ENCODE measurements around the gene CEMIP. TPM values are rescaled to one million over a fixed set of nuclear protein-coding genes. Genes with fewer than 3 reads are reported as not detected.

CEMIP gene
- polyA plus RNA-seq, 1 of the 3 experiments (the other 2 are of a cell fraction): 27.8 TPM

GRCh38 chr15:80754014-80754413 lies 25.2 kb upstream of the CEMIP start (continued):
- no peak for TF ChIP-seq SMC3 (IDR thresholded peaks at IDR 0.05; ENCODE audit: low read depth, low read length)

GRCh38 chr15:80755885-80756284 lies 23.3 kb upstream of the CEMIP start:
- no peaks in the 10 kb centered on the region for H3K9me2 ChIP-seq
- ChIA-PET CTCF (interaction anchor here (0.7 kb wide), 1 partner anchor 24 kb away, joined by 3 read pairs; no protein-coding TSS in a partner anchor), POLR2A (no interaction called here)
- WGBS (ENCODE audit: low lambda C conversion rate): 100% methylated on average over 3 of the region's 3 CpGs
- H3K27ac ChIP-seq (ENCODE audit: low read depth in 2 of 2, low read length in 1 of 2): no peak overlapping the region
- H3K9ac ChIP-seq: no peak overlapping the region
- H3K9me3 ChIP-seq: no peaks in the 10 kb centered on the region
- H3K4me3 ChIP-seq (ENCODE audit: low read depth in 2 of 2, low read length in 1 of 2): no peak overlapping the region
- H2AFZ ChIP-seq (ENCODE audit: low read depth): no peak overlapping the region
- H3K4me2 ChIP-seq: no peak overlapping the region
- H3K4me1 ChIP-seq (ENCODE audit: control insufficient read depth in 1 of 2, insufficient read depth in 2 of 2, low read depth in 1 of 2, low read length in 1 of 2): peaks cover 0 to 2% of the 10 kb centered on the region in 2 experiments; a peak in 1 of 4 replicates
- no peak for DNase-seq
- H3K79me2 ChIP-seq (ENCODE audit: insufficient read depth): no peaks in the 10 kb centered on the region
- TF ChIP-seq TEAD4 (IDR thresholded peaks at IDR 0.05; ENCODE audit: borderline replicate concordance, insufficient read depth): no peak
- TF ChIP-seq, protein P1, sequence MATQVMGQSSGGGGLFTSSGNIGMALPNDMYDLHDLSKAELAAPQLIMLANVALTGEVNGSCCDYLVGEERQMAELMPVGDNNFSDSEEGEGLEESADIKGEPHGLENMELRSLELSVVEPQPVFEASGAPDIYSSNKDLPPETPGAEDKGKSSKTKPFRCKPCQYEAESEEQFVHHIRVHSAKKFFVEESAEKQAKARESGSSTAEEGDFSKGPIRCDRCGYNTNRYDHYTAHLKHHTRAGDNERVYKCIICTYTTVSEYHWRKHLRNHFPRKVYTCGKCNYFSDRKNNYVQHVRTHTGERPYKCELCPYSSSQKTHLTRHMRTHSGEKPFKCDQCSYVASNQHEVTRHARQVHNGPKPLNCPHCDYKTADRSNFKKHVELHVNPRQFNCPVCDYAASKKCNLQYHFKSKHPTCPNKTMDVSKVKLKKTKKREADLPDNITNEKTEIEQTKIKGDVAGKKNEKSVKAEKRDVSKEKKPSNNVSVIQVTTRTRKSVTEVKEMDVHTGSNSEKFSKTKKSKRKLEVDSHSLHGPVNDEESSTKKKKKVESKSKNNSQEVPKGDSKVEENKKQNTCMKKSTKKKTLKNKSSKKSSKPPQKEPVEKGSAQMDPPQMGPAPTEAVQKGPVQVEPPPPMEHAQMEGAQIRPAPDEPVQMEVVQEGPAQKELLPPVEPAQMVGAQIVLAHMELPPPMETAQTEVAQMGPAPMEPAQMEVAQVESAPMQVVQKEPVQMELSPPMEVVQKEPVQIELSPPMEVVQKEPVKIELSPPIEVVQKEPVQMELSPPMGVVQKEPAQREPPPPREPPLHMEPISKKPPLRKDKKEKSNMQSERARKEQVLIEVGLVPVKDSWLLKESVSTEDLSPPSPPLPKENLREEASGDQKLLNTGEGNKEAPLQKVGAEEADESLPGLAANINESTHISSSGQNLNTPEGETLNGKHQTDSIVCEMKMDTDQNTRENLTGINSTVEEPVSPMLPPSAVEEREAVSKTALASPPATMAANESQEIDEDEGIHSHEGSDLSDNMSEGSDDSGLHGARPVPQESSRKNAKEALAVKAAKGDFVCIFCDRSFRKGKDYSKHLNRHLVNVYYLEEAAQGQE (IDR thresholded peaks at IDR 0.05; ENCODE audit: low read depth, low read length): no peak
- TF ChIP-seq MAX (IDR thresholded peaks at IDR 0.05; ENCODE audit: low read depth): no peak
- no peak for TF ChIP-seq ZBTB33 (IDR thresholded peaks at IDR 0.05; ENCODE audit: borderline replicate concordance, low read depth)
- no peak for TF ChIP-seq FOXJ3 (CRISPR knock-in tag; IDR thresholded peaks at IDR 0.05)
- TF ChIP-seq, protein P2, sequence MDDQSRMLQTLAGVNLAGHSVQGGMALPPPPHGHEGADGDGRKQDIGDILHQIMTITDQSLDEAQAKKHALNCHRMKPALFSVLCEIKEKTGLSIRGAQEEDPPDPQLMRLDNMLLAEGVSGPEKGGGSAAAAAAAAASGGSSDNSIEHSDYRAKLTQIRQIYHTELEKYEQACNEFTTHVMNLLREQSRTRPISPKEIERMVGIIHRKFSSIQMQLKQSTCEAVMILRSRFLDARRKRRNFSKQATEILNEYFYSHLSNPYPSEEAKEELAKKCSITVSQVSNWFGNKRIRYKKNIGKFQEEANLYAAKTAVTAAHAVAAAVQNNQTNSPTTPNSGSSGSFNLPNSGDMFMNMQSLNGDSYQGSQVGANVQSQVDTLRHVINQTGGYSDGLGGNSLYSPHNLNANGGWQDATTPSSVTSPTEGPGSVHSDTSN (IDR thresholded peaks at IDR 0.05): no peak
- TF ChIP-seq YY1 (IDR thresholded peaks at IDR 0.05; ENCODE audit: low read depth): no peak
- TF ChIP-seq MXI1 (IDR thresholded peaks at IDR 0.05; ENCODE audit: low read depth, low read length): no peak
- TF ChIP-seq MEF2A (IDR thresholded peaks at IDR 0.05; ENCODE audit: borderline replicate concordance, low read depth): no peak
- no peak for TF ChIP-seq FOSL2 (IDR thresholded peaks at IDR 0.05; ENCODE audit: borderline replicate concordance, low read depth)
- TF ChIP-seq EP300 (IDR thresholded peaks at IDR 0.05; ENCODE audit: borderline replicate concordance in 1 of 2, low read depth in 1 of 2, low read length in 1 of 2): no peak
- TF ChIP-seq IRF3 (IDR thresholded peaks at IDR 0.05; ENCODE audit: low read depth, low read length): no peak
- TF ChIP-seq CTCF (IDR thresholded peaks at IDR 0.05): no peak
- no peak for TF ChIP-seq SMC3 (IDR thresholded peaks at IDR 0.05; ENCODE audit: low read depth, low read length)
- no peaks in the 10 kb centered on the region for H4K20me1 ChIP-seq (ENCODE audit: insufficient read depth)
- H3F3A ChIP-seq (replicated peaks; ENCODE audit: insufficient read depth): no peaks in the 10 kb centered on the region
- H3K36me3 ChIP-seq (replicated peaks in 1 of 2; ENCODE audit: control insufficient read depth in 1 of 2, insufficient read depth in 2 of 2, low read length in 1 of 2): peaks cover 13 to 29% of the 10 kb centered on the region in 2 experiments
- no peaks in the 10 kb centered on the region for H3K27me3 ChIP-seq (ENCODE audit: insufficient read depth)
